Right lobe of liver (tissue), 4 donors: ENCODE results near the gene MTMR4.

Experiments used
- POLR2A ChIP-seq: fragments of 450-650 bp; IDR thresholded peaks from one replicate; pipeline ENCODE4 v1.6.1; 2017; ENCODE audit warnings: antibody characterized with exemption, mild to moderate bottlenecking
- TF ChIP-seq, protein P1 (sequence below), 4 donors: fragments of 200-600 bp in 3 of 4; fragments of 450-650 bp in 1 of 4; IDR thresholded peaks; one replicate each; pipeline versions ENCODE4 v1.5.1 to v1.8.0; 2016 to 2022; ENCODE audit warnings: antibody characterized with exemption in 4 of 4, mild to moderate bottlenecking in 2 of 4
- donor health status: DM: no; HTN: no; CAD: no.
- donor health status: DM: no; HTN: no; CAD: no.
- donor health status: DM: no; HTN: yes; CAD: no.

DNA sequence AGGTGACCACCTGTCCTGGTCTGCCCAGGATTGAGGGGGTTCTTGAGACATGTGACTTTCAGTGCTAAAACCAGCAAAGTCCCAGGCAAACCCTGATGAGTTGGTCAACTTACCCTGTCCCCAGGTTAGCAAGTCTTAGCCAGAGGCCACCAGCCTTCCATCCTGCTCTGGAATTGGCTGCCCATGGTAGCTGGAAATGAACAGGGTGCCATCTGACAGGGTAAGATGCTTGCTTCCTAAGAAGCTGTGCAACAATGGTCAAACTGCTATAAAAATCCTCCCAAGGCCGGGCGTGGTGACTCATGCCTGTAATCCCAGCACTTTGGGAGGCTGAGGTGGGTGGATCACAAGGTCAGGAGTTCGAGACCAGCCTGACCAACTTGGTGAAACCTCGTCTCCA lies 22.8 kb upstream of the MTMR4 start:
- TF ChIP-seq, protein P1, sequence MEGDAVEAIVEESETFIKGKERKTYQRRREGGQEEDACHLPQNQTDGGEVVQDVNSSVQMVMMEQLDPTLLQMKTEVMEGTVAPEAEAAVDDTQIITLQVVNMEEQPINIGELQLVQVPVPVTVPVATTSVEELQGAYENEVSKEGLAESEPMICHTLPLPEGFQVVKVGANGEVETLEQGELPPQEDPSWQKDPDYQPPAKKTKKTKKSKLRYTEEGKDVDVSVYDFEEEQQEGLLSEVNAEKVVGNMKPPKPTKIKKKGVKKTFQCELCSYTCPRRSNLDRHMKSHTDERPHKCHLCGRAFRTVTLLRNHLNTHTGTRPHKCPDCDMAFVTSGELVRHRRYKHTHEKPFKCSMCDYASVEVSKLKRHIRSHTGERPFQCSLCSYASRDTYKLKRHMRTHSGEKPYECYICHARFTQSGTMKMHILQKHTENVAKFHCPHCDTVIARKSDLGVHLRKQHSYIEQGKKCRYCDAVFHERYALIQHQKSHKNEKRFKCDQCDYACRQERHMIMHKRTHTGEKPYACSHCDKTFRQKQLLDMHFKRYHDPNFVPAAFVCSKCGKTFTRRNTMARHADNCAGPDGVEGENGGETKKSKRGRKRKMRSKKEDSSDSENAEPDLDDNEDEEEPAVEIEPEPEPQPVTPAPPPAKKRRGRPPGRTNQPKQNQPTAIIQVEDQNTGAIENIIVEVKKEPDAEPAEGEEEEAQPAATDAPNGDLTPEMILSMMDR (IDR thresholded peaks at IDR 0.05), result no peak
- TF ChIP-seq POLR2A, result no peak
